Measurements from ENCODE around the gene CDKL1.
A peak's percentile ranks its signal among the peaks of the same experiment; 100 is the strongest.

Gene CDKL1

GRCh38 chr14:50400461-50400860 lies 3.8 kb upstream of the CDKL1 start:
- no peaks in the 10 kb centered on the region for H3K36me3 ChIP-seq (ENCODE audit: control insufficient read depth, insufficient read depth, low read length)
- H3K27me3 ChIP-seq (ENCODE audit: control insufficient read depth, insufficient read depth, low read length), result no peaks in the 10 kb centered on the region
- H3K4me3 ChIP-seq (ENCODE audit: low read length), result no peak overlapping the region
- no peak overlapping the region for H3K9ac ChIP-seq (ENCODE audit: low read length)
- peaks cover 12% of the 10 kb centered on the region for H3K4me1 ChIP-seq (ENCODE audit: control insufficient read depth, insufficient read depth, low read length)
- no peak overlapping the region for H3K27ac ChIP-seq (ENCODE audit: low read depth, low read length)

DNA sequence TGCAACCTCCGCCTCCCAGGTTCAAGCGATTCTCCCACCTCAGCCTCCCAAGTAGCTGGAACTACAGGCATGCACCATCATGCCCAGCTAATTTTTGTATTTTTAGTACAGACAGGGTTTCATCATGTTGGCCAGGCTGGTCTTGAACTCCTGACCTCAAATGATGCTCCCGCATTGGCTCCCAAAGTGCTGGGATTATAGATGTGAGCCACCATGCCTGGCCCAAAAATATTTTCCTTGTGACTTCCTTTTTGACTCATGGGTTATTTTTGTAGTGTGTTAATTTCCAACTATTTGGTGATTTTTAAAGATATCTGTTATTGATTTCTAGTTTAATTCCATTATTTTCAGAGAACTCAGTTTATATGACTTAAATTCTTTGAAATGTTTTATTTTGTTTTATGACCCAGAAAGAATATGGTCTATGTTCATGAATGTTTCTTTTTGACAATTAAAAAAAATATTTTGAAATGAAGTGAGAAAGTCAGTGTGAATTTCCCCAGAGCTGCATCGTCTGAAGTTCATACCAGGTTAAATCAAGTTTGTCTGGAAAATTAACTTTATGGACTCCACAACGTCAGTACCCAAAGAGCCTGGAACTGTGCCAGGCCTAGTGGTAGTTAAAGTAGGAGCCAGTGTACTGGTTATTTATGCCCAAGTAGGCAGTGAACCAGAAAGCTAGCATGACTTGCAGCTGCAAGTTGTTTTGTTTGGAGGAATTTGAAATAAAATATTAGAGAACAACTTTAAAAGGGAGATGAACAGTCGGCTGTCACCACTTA lies 2.8 kb upstream of the CDKL1 start:
- no peak overlapping the region for H3K9ac ChIP-seq (ENCODE audit: low read length)
- peaks cover 12% of the 10 kb centered on the region for H3K4me1 ChIP-seq (ENCODE audit: control insufficient read depth, insufficient read depth, low read length)
- H3K4me3 ChIP-seq (ENCODE audit: low read length), result no peak overlapping the region
- H3K27ac ChIP-seq (ENCODE audit: low read depth, low read length), result peak overlapping the region; percentile 15
- no peaks in the 10 kb centered on the region for H3K27me3 ChIP-seq (ENCODE audit: control insufficient read depth, insufficient read depth, low read length)
- no peaks in the 10 kb centered on the region for H3K36me3 ChIP-seq (ENCODE audit: control insufficient read depth, insufficient read depth, low read length)

DNA sequence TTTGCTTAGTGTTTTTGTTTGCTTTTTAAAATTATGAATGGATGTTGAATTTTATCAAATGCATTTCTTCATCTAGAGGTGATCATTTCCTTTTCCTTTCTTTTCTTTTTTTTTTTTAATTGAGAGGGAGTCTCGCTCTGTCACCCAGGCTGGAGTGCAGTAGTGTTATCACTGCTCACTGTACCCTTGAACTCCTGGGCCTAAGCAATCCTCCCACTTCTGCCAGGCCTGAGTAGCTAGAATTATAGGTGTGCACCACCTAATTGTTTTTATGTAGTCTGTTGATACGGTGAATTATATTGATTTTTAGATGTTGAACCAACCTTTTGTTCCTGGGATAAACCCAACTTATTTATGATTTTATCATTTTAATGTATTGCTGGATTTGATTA lies 1.5 kb upstream of the CDKL1 start:
- Histone ChIP-seq H3K36me3 (ENCODE audit: control insufficient read depth, insufficient read depth, low read length) (no peaks in the 10 kb centered on the region), H3K9ac (ENCODE audit: low read length) (no peak overlapping the region), H3K4me3 (ENCODE audit: low read length) (no peak overlapping the region), H3K27ac (ENCODE audit: low read depth, low read length) (no peak overlapping the region), H3K27me3 (ENCODE audit: control insufficient read depth, insufficient read depth, low read length) (no peaks in the 10 kb centered on the region), H3K4me1 (ENCODE audit: control insufficient read depth, insufficient read depth, low read length) (peaks cover 12% of the 10 kb centered on the region)

DNA sequence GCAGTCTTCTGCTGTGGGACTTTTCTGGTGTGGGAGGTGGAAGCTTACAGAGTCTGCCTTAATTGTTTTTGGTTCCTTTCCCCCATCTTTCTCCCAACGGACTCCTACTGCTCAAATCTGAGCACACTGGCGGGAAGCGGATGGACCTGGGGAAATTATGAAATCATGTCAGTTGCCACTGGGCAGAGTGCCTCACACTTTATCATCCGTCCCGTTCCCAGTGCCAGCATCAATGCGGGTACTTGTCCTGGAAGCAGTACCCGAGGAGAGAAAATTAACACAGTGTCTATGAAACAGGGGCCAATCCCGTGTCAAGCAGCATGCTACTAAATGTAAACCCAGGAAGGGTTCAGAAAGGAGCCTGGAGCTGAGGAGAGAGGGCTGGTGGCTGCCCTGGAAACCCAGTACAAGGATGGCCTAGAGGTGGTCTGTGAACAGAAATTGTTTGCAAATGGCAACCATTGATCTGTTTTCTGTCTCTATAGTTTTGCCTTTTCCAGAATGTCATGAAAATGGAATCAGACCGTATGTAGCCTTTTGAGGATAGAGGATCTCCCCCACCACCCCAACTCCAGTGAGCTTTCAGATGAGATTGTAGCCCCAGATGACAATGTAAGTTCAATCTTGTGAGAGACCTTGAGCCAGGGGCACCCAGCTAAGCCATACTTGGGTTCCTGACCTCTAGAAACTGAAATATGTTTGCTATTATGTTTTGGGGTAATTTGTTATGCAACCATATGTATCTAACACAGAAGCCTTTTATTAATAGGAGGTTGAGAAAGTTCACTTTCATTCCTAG lies 908 bp upstream of the CDKL1 start:
- Histone ChIP-seq H3K4me1 (ENCODE audit: control insufficient read depth, insufficient read depth, low read length) (peaks cover 12% of the 10 kb centered on the region), H3K27ac (ENCODE audit: low read depth, low read length) (peak overlapping the region; percentile 73), H3K9ac (ENCODE audit: low read length) (no peak overlapping the region), H3K36me3 (ENCODE audit: control insufficient read depth, insufficient read depth, low read length) (no peaks in the 10 kb centered on the region), H3K27me3 (ENCODE audit: control insufficient read depth, insufficient read depth, low read length) (no peaks in the 10 kb centered on the region), H3K4me3 (ENCODE audit: low read length) (peak overlapping the region; percentile 78)

GRCh38 chr14:50395448-50395847 lies 1.2 kb downstream of the CDKL1 start:
- peaks cover 12% of the 10 kb centered on the region for H3K4me1 ChIP-seq (ENCODE audit: control insufficient read depth, insufficient read depth, low read length)
- H3K4me3 ChIP-seq (ENCODE audit: low read length), result peak overlapping the region; percentile 78
- H3K9ac ChIP-seq (ENCODE audit: low read length), result no peak overlapping the region
- H3K27ac ChIP-seq (ENCODE audit: low read depth, low read length), result no peak overlapping the region
- H3K36me3 ChIP-seq (ENCODE audit: control insufficient read depth, insufficient read depth, low read length), result no peaks in the 10 kb centered on the region
- no peaks in the 10 kb centered on the region for H3K27me3 ChIP-seq (ENCODE audit: control insufficient read depth, insufficient read depth, low read length)

GRCh38 chr14:50394713-50395112 lies 2.0 kb downstream of the CDKL1 start:
- Histone ChIP-seq H3K36me3 (ENCODE audit: control insufficient read depth, insufficient read depth, low read length) (no peaks in the 10 kb centered on the region), H3K27me3 (ENCODE audit: control insufficient read depth, insufficient read depth, low read length) (no peaks in the 10 kb centered on the region), H3K4me3 (ENCODE audit: low read length) (peak overlapping the region; percentile 78), H3K9ac (ENCODE audit: low read length) (no peak overlapping the region), H3K4me1 (ENCODE audit: control insufficient read depth, insufficient read depth, low read length) (peaks cover 9% of the 10 kb centered on the region), H3K27ac (ENCODE audit: low read depth, low read length) (no peak overlapping the region)

- Histone ChIP-seq H3K9ac (ENCODE audit: low read length) (no peak overlapping the region), H3K27ac (ENCODE audit: low read depth, low read length) (no peak overlapping the region), H3K27me3 (ENCODE audit: control insufficient read depth, insufficient read depth, low read length) (no peaks in the 10 kb centered on the region)
Measured at GRCh38 chr14:50389668-50390441, 6.8 kb downstream of the CDKL1 start.

DNA sequence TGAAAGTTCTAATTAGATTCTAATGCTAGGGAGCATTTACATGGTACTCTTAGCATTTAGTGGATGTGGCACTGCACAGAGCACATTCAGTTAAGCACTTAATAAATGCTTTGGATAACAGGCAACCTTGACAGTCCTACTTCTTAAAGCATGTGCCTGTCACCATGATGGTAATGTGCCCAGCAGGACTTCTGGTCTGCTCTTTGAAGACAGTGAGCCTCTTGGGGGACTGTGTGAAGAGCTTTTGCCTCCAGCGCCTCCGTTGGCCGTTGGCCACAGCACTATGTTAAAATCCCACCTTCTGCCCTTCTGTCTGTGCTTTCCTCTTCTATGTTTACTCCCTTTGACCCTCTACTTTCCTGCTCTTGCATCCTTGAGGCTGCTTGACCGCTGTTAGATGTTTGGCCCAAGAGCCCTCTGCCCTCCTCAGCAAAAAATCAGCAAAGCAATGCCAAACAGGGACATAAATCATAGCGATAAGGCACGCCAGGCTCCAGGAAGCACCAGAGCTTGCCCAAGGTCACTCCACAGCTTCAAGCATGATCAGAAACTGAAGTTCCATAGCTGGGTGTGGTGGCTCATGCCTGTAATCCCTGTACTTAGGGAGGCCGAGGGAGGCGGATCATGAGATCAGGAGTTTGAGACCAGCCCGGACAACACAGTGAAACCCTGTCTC lies 8.3 kb downstream of the CDKL1 start:
- no peak overlapping the region for H3K27ac ChIP-seq (ENCODE audit: low read depth, low read length)
- H3K4me1 ChIP-seq (ENCODE audit: control insufficient read depth, insufficient read depth, low read length), result no peaks in the 10 kb centered on the region
- H3K9ac ChIP-seq (ENCODE audit: low read length), result no peak overlapping the region
- H3K4me3 ChIP-seq (ENCODE audit: low read length), result no peak overlapping the region
- H3K27me3 ChIP-seq (ENCODE audit: control insufficient read depth, insufficient read depth, low read length), result no peaks in the 10 kb centered on the region
- no peaks in the 10 kb centered on the region for H3K36me3 ChIP-seq (ENCODE audit: control insufficient read depth, insufficient read depth, low read length)

More at GRCh38 chr14:50389668-50390441, 6.8 kb downstream of the CDKL1 start:
- Histone ChIP-seq H3K4me1 (ENCODE audit: control insufficient read depth, insufficient read depth, low read length) (no peaks in the 10 kb centered on the region), H3K4me3 (ENCODE audit: low read length) (no peak overlapping the region), H3K36me3 (ENCODE audit: control insufficient read depth, insufficient read depth, low read length) (no peaks in the 10 kb centered on the region)

- Histone ChIP-seq H3K27ac (ENCODE audit: low read depth, low read length) (no peak overlapping the region), H3K4me3 (ENCODE audit: low read length) (no peak overlapping the region), H3K27me3 (ENCODE audit: control insufficient read depth, insufficient read depth, low read length) (no peaks in the 10 kb centered on the region), H3K36me3 (ENCODE audit: control insufficient read depth, insufficient read depth, low read length) (no peaks in the 10 kb centered on the region), H3K9ac (ENCODE audit: low read length) (no peak overlapping the region), H3K4me1 (ENCODE audit: control insufficient read depth, insufficient read depth, low read length) (no peaks in the 10 kb centered on the region)
Measured at GRCh38 chr14:50387548-50387947, 9.1 kb downstream of the CDKL1 start.

- H3K27me3 ChIP-seq (ENCODE audit: control insufficient read depth, insufficient read depth, low read length), result no peaks in the 10 kb centered on the region
- H3K9ac ChIP-seq (ENCODE audit: low read length), result no peak overlapping the region
- H3K27ac ChIP-seq (ENCODE audit: low read depth, low read length), result no peak overlapping the region
- H3K4me3 ChIP-seq (ENCODE audit: low read length), result no peak overlapping the region
- H3K36me3 ChIP-seq (ENCODE audit: control insufficient read depth, insufficient read depth, low read length), result no peaks in the 10 kb centered on the region
- no peaks in the 10 kb centered on the region for H3K4me1 ChIP-seq (ENCODE audit: control insufficient read depth, insufficient read depth, low read length)
Measured at GRCh38 chr14:50383618-50384225, 13.0 kb downstream of the CDKL1 start.

DNA sequence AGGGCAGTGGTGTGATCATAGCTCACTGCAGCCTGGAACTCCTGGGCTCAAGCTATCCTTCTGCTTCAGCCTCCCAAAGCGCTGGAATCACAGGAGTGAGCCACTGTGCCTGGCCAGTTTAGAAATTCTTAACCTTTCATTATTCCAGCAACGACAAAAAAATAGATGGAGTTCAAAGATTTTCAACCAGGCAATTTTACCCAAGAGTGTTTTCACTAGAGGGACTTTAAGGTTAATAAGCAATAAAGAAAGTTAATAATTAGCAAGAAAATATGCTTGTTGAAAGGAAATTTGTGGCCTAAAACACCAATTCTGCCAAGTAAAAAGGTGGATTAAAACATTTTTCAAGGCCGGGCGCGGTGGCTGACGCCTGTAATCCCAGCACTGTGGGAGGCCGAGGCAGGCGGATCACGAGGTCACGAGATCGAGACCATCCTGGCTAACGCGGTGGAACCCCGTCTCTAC lies 14.8 kb downstream of the CDKL1 start:
- Histone ChIP-seq H3K36me3 (ENCODE audit: control insufficient read depth, insufficient read depth, low read length) (no peaks in the 10 kb centered on the region), H3K27me3 (ENCODE audit: control insufficient read depth, insufficient read depth, low read length) (no peaks in the 10 kb centered on the region), H3K9ac (ENCODE audit: low read length) (no peak overlapping the region), H3K27ac (ENCODE audit: low read depth, low read length) (no peak overlapping the region), H3K4me1 (ENCODE audit: control insufficient read depth, insufficient read depth, low read length) (no peaks in the 10 kb centered on the region), H3K4me3 (ENCODE audit: low read length) (no peak overlapping the region)

Data from rectal smooth muscle tissue (tissue), 1 donor.